Endothelial cell of umbilical vein (primary cell): ENCODE data around the gene GLT8D1. TPM values are rescaled to one million over a fixed set of nuclear protein-coding genes. Genes with fewer than 3 reads are reported as not detected.
A peak's percentile ranks its signal among the peaks of the same experiment; 100 is the strongest.

ENCODE experiments used
- BruUV-seq: library from RNA; stranded (reverse); fragments of 400-500 nt; replicated peaks from 2 replicates; lab custom pipeline; 2021; lab: Mats Ljungman, UMichigan
- CTCF ChIA-PET: fragments of 300-600, 350-600 bp; sonication (Branson Sonifier 250); formaldehyde crosslinking; loops from one replicate; lab custom pipeline; 2021; ENCODE audit warnings: antibody characterized with exemption, inconsistent platforms; lab: Charles Lee
- POLR2A ChIA-PET: fragments of 300-600, 350-600 bp; sonication (Branson Sonifier 250); formaldehyde crosslinking; loops from one replicate; lab custom pipeline; 2021; ENCODE audit warnings: antibody characterized with exemption, inconsistent platforms; lab: Charles Lee
- DNase-seq: peaks from one replicate; pipeline ENCODE4 v3.0.0-alpha.2; 2011; ENCODE audit warnings: low read depth, low spot score
- FAIRE-seq: peaks from 2 replicates; lab custom pipeline; 2011; peaks lifted over from hg19 to GRCh38; lab: Jason Lieb, UNC
- H2AFZ ChIP-seq: 2 replicates; pipeline ENCODE4 v1.6.0; 2012; ENCODE audit warnings: low read depth, low read length, control low read depth, inconsistent platforms
- H3K27ac ChIP-seq: 2 replicates; pipeline ENCODE4 v1.5.1; 2011; ENCODE audit warnings: low read depth, mild to moderate bottlenecking, control low read depth, low read length, moderate library complexity; ENCODE audit not compliant: insufficient read depth
- H3K27me3 ChIP-seq, 2 experiments: 2 replicates each; pipeline versions ENCODE4 v1.6.0 to v1.6.1; 2011; ENCODE audit warnings: low read length in 2 of 2, mixed read lengths in 1 of 2; ENCODE audit not compliant: control insufficient read depth in 2 of 2, insufficient read depth in 2 of 2
- H3K36me3 ChIP-seq, 2 experiments: 2 replicates in 1 of 2; 3 replicates in 1 of 2; pipeline ENCODE4 v1.5.1; 2011; ENCODE audit warnings: low read length in 2 of 2, mild to moderate bottlenecking in 1 of 2, moderate library complexity in 1 of 2; ENCODE audit not compliant: control insufficient read depth in 2 of 2, insufficient read depth in 2 of 2; ENCODE audit errors: extremely low read depth in 1 of 2
- H3K4me1 ChIP-seq: 3 replicates; pipeline ENCODE4 v1.5.1; 2011; ENCODE audit warnings: mild to moderate bottlenecking, low read length; ENCODE audit not compliant: control insufficient read depth, insufficient read depth; ENCODE audit errors: extremely low read depth
- H3K4me2 ChIP-seq: 2 replicates; pipeline ENCODE4 v1.6.1; 2011; ENCODE audit warnings: low read length, control low read depth, mixed read lengths; ENCODE audit not compliant: insufficient read depth
- H3K4me3 ChIP-seq, 3 experiments: fragments of 200-600 bp in 1 of 3; sonication (generic), shearing (Covaris generic) in 1 of 3; replicated peaks in 1 of 3; 2 replicates each; pipeline ENCODE4 v1.5.1; 2011 to 2016; ENCODE audit warnings: control low read depth in 3 of 3, low read length in 3 of 3, mild to moderate bottlenecking in 2 of 3, inconsistent platforms in 1 of 3, low read depth in 1 of 3, moderate library complexity in 1 of 3; ENCODE audit not compliant: insufficient read depth in 1 of 3
- H3K79me2 ChIP-seq: 2 replicates; pipeline ENCODE4 v1.6.0; 2012; ENCODE audit warnings: low read length, inconsistent platforms; ENCODE audit not compliant: control insufficient read depth, insufficient read depth
- H3K9ac ChIP-seq: replicated peaks from 2 replicates; pipeline ENCODE3; 2011; ENCODE audit warnings: low read length, control low read depth; ENCODE audit not compliant: insufficient read depth; ENCODE audit errors: extremely low read depth
- H3K9me1 ChIP-seq: replicated peaks from 3 replicates; pipeline ENCODE4 v1.6.0; 2011; ENCODE audit warnings: mild to moderate bottlenecking, low read length; ENCODE audit not compliant: control insufficient read depth, insufficient read depth; ENCODE audit errors: extremely low read depth
- H3K9me3 ChIP-seq: replicated peaks from 2 replicates; pipeline ENCODE4 v1.5.1; 2012; ENCODE audit warnings: low read length, inconsistent platforms; ENCODE audit not compliant: control insufficient read depth, insufficient read depth
- H4K20me1 ChIP-seq: replicated peaks from 2 replicates; pipeline ENCODE3; 2011; ENCODE audit warnings: mild to moderate bottlenecking, low read length; ENCODE audit not compliant: control insufficient read depth, insufficient read depth; ENCODE audit errors: extremely low read depth
- CTCF ChIP-seq, 2 donors: IDR thresholded peaks; 1 replicate in 1 of 2; 2 replicates in 1 of 2; pipeline ENCODE4 v1.5.1; 2011; ENCODE audit warnings: low read length in 2 of 2, mild to moderate bottlenecking in 2 of 2, moderate library complexity in 2 of 2, control low read depth in 1 of 2, inconsistent platforms in 1 of 2, low read depth in 1 of 2; ENCODE audit not compliant: insufficient read depth in 1 of 2; ENCODE audit errors: extremely low read depth in 1 of 2
- EZH2 ChIP-seq: IDR thresholded peaks from 2 replicates; pipeline ENCODE4 v1.6.1; 2012; ENCODE audit warnings: borderline replicate concordance, low read depth, mild to moderate bottlenecking, moderate library complexity, low read length, inconsistent platforms; ENCODE audit not compliant: severe bottlenecking
- GATA2 ChIP-seq: IDR thresholded peaks from 2 replicates; pipeline ENCODE4 v1.7.0; 2011; ENCODE audit warnings: low read depth, mild to moderate bottlenecking, moderate library complexity, mixed read lengths, low read length; ENCODE audit not compliant: insufficient read length, insufficient read depth
- JUN ChIP-seq: IDR thresholded peaks from 2 replicates; pipeline ENCODE4 v1.6.1; 2011; ENCODE audit warnings: borderline replicate concordance, low read depth; ENCODE audit not compliant: insufficient read length, insufficient read depth
- MYC ChIP-seq: IDR thresholded peaks from one replicate; pipeline ENCODE4 v1.6.1; 2011; ENCODE audit warnings: mild to moderate bottlenecking, low read depth, low read length
- POLR2AphosphoS5 ChIP-seq: IDR thresholded peaks from 2 replicates; pipeline ENCODE4 v1.6.1; 2012; ENCODE audit warnings: low read depth, mild to moderate bottlenecking, control low read depth, low read length, moderate library complexity; ENCODE audit not compliant: insufficient read depth
- dilution Hi-C: fragments of 300-500 bp; cut with MboI; formaldehyde crosslinking; loops from one replicate; pipeline ENCODE4 v1.15.0; 2019; ENCODE audit warnings: low sequenced_read_pairs; ENCODE audit not compliant: extremely low pct_ligation_motif_present
- intact Hi-C: fragments of 100-400 bp; cut with micrococcal nuclease; formaldehyde crosslinking; loops from one replicate; pipeline ENCODE4 v1.10.0; 2022
- polyA plus RNA-seq, 4 experiments: library from polyadenylated mRNA; depleted of rRNA in 3 of 4; stranded (reverse) in 3 of 4; unstranded in 1 of 4; fragments of >200 nt; gene quantifications; 2 replicates each; pipeline versions ENCODE4 v1.2.1 to v1.2.3, GENCODE V29; 2011 to 2012; ENCODE audit warnings: missing spikeins in 1 of 4
- total RNA-seq: library from RNA; stranded (reverse); gene quantifications from 2 replicates; pipeline ENCODE4 v1.2.3, GENCODE V29; 2021

The GLT8D1 gene
- total and polyA plus RNA-seq, 2 donors (not counting 3 experiments of a cell fraction or from before 2014, with no cell fraction given): 63.7 to 73.5 TPM

- dilution Hi-C loops (no loop called here), intact Hi-C loops (loop anchor here (2.0 kb wide), 1 partner anchor 19 kb away; the partner anchor contains the start of gene GNL3)
- DNase-seq (no peak), FAIRE-seq (no peak)
- Histone ChIP-seq H3K27ac (peak overlapping the region; percentile 57), H3K4me2 (peak overlapping the region; percentile 89), H3K9ac (peak overlapping the region; percentile 90), H3K36me3 (peaks cover 0 to 10% of the 10 kb centered on the region in 2 experiments), H3K79me2 (peaks cover 44% of the 10 kb centered on the region), H4K20me1 (no peaks in the 10 kb centered on the region), H3K27me3 (no peaks in the 10 kb centered on the region), H3K4me1 (peaks cover 17% of the 10 kb centered on the region), H3K9me1 (no peaks in the 10 kb centered on the region), H3K9me3 (no peaks in the 10 kb centered on the region), H2AFZ (peak overlapping the region; percentile 100), H3K4me3 (peak overlapping the region; percentile 62 to 94 (median 92))
- TF ChIP-seq CTCF (IDR thresholded peaks at IDR 0.05; ENCODE audit: extremely low read depth in 1 of 2, insufficient read depth in 1 of 2, low read depth in 1 of 2, low read length in 2 of 2) (no peak), MYC (no peak), GATA2 (no peak), POLR2AphosphoS5 (no peak), EZH2 (no peak), JUN (no peak)
- BruUV-seq: no TSS peak
- ChIA-PET CTCF (interaction anchor here (1.2 kb wide), 1 partner anchor 13 kb away, joined by 3 read pairs; no protein-coding TSS in a partner anchor), POLR2A (interaction anchor here (0.6 to 1.2 kb wide), 2 partner anchors 10 to 35 kb away, joined by 3 to 4 read pairs; no protein-coding TSS in a partner anchor)
Observed at GRCh38 chr3:52705438-52705687, 228 bp downstream of the GLT8D1 start.
